Measurements from ENCODE around the gene GAS6.

GRCh38 chr13:113856716-113857065 is 7.2 kb downstream of the GAS6 start:
- no peak for TF ChIP-seq CTCF (IDR thresholded peaks at IDR 0.05; ENCODE audit: extremely low read depth in 1 of 2, insufficient read depth in 1 of 2, low read depth in 1 of 2, low read length in 2 of 2)
- TF ChIP-seq POLR2A (IDR thresholded peaks at IDR 0.05; ENCODE audit: low read depth, low read length), result no peak
- TF ChIP-seq POLR2AphosphoS5 (IDR thresholded peaks at IDR 0.05; ENCODE audit: insufficient read depth, low read depth, low read length), result no peak
- no peak for TF ChIP-seq EZH2 (IDR thresholded peaks at IDR 0.05; ENCODE audit: borderline replicate concordance, low read depth, low read length, severe bottlenecking)
- TF ChIP-seq MAX (IDR thresholded peaks at IDR 0.05; ENCODE audit: insufficient read depth, insufficient read length), result no peak
- TF ChIP-seq FOS (IDR thresholded peaks at IDR 0.05; ENCODE audit: borderline replicate concordance, insufficient read depth, low read length), result no peak
- no peak for TF ChIP-seq MYC (IDR thresholded peaks at IDR 0.05; ENCODE audit: low read depth, low read length)

Data from endothelial cell of umbilical vein (primary cell).